GM19324 (cell line): ENCODE data around the gene SIGLEC12.
"Not testable (repeated sequence)": the region's sequence is repeated elsewhere in the genome, so short reads cannot be mapped to it uniquely, and the experiment has no call there.

ENCODE experiments used
- ATAC-seq: cut with Tn5 transposase; IDR thresholded peaks from one replicate; pipeline ENCODE4 v1.9.1; 2021; ENCODE audit warnings: mild to moderate bottlenecking, moderate library complexity; ENCODE audit not compliant: unreplicated experiment, low FRiP score

The SIGLEC12 gene

DNA sequence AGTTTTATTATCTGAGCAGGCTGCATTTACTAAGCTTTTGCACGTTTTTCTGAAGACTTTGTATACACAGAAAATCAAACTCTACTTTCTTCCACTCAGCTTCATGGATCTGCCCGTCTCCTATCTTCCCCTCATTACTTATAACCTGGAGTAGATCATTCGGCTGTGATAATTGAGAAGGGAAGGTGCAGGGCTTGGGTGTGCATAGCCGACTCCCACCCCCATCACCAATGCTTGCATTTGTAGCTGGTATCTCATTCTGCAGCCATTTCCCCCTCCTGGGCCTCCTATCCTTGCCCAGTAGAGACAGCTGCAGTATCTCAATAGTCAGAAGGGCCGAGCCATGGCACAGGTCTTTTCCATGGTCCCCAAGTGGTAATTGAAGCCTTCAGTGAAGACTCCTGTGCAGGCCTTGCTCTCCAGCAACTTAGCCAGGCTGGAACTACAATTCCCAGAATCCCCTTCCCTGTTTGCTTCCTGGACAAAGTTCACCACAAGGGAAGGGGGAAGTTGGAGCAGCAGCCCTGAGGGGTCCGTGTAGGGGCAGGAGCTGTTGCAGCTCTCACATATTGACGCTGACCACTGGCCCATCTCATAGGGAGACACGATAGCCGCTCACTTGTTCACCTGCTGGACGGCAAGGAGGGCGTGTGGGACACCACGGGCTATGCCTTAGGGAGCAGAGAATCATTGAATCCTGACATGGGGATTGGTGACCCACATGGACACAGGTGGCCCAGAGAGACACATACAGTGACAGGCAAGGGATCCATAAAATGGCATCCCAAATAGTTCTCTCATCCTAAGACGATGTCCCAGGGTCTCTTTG is 41.2 kb downstream of the SIGLEC12 start:
- ATAC-seq = no peak

DNA sequence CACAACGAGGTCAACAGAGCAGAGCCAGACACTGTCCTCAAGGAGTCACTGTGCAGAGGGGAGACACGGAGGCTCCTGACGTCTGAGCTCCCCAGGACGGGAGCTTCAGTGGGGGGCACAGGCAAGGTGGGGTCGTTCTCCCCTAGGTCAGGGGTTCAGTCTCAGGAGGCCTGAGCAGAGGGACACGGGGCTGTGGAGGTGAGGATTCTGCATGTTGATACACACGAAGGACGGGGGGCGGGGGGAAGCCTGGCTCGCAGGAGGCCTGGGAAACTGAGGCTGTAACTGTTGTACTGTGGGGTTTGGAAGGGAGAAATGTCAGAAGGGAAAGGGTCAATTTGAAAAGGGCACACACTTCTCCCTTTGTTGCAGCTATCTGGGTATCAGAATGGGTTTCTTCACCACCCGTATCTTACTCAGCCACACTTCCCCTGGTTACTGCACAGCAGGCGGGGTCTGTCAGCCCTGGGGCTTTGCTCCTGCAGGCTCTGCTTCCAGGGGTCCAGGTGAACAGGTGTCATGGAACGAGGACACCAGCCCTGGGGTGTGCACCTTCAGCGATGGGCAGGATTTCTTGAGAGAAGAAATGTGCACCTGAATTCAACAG is 42.6 kb downstream of the SIGLEC12 start:
- no peak for ATAC-seq

- no peak for ATAC-seq
Observed at GRCh38 chr19:51458051-51458645, 43.5 kb downstream of the SIGLEC12 start, which contains the start of gene SIGLEC8. SIGLEC8 (minus strand) TSS chr19:51458454; CDS start chr19:51458387, 67 bp downstream.

GRCh38 chr19:51457351-51458013 is 44.1 kb downstream of the SIGLEC12 start:
- ATAC-seq = no peak

GRCh38 chr19:51456541-51457290 is 44.9 kb downstream of the SIGLEC12 start:
- no peak for ATAC-seq

- no peak for ATAC-seq
Observed at GRCh38 chr19:51450730-51451307, 50.8 kb downstream of the SIGLEC12 start.

GRCh38 chr19:51448411-51449016 is 53.1 kb downstream of the SIGLEC12 start:
- no peak for ATAC-seq

- ATAC-seq = no peak
Observed at GRCh38 chr19:51448011-51448410, 53.6 kb downstream of the SIGLEC12 start.

DNA sequence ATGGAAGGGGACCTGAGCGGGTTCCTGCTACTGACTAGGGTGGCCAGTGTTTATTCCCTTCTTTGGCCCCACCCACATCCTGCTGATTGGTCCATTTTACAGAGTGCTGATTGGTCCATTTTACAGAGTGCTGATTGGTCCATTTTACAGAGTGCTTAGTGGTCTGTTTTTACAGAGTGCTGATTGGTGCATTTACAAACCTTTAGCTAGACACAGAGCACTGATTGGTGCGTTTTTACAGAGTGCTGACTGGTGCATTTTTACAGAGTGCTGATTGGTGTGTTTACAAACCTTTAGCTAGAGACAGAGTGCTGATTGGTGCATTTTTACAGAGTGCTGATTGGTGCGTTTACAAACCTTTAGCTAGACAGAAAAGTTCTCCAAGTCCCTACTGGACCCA is 54.1 kb downstream of the SIGLEC12 start:
- not testable (repeated sequence) for ATAC-seq

DNA sequence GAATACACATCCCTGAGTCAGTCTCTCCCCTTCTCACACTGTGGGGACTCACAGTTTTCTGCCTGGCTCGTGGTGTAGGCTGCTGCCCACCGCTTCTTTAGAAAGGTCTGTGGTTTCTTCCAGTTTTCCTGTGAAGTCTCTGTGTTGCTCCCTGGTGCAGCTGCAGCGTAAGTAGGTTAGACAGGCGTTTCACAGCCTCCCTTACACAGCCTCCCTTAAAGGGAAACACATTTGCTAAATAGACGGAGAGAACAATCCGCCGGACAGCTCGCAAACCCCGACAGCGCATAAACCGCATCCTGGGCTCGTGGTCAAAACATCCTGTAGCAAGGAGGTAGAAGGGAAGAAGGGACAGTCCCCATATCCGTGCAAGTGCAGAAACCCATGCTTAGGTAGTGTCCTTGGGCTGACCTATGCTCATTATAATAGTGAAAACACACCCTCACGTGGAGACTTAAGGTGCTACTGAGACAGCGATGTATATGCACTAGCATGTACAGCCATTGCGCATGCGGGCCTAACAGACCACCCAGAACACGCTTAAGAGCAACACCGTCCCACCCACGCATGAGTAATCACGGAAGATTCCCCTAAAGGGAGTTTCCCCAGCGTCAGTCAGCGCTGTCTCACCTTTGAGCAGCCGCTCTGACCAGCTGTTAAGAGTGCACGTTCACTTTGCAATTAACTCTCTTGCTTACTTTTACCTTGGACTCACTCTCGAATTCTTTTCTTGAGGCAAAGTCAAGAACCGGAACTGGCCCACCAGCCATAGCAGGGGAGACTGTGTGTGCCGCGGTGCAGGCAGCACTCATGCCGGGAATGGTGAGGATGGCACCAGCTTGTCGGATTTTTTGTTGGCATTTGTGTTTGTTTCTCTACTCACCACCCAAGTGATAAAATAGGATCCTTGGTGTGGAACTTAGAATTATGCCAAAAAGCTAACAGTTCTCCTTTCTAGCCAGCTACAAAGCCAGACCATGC is 59.9 kb downstream of the SIGLEC12 start:
- peak; percentile 80 for ATAC-seq
